Measurements from ENCODE around the gene DIABLO. TPM values are rescaled to one million over a fixed set of nuclear protein-coding genes. Genes with fewer than 3 reads are reported as not detected.

DIABLO gene
- total and polyA plus RNA-seq, 4 donors = 37.5 to 46.8 (median 42.3) TPM

- TF ChIP-seq CTCF (IDR thresholded peaks at IDR 0.05; ENCODE audit: control extremely low read depth, extremely low read depth) = no peak
- DNase-seq = no peak
- no peaks in the 10 kb centered on the region for H3K9me3 ChIP-seq (ENCODE audit: control insufficient read depth in 4 of 4, insufficient read depth in 3 of 4, low read length in 3 of 4)
- H3K27ac ChIP-seq (ENCODE audit: low read depth in 1 of 2, low read length in 1 of 2) = no peak overlapping the region
- no peak overlapping the region for H3K4me3 ChIP-seq
- no peaks in the 10 kb centered on the region for H3K27me3 ChIP-seq (ENCODE audit: control insufficient read depth in 3 of 3, insufficient read depth in 3 of 3, low read length in 2 of 3)
- WGBS, 2 donors = 87 to 88% methylated on average over 17 of the region's 17 CpGs
- ATAC-seq (ENCODE audit: insufficient read depth, low FRiP score) = no peak
- peaks cover 5 to 21% (median 9%) of the 10 kb centered on the region in 5 donors for H3K4me1 ChIP-seq (ENCODE audit: control insufficient read depth in 5 of 5, insufficient read depth in 5 of 5, low read length in 5 of 5)
- H3K36me3 ChIP-seq (ENCODE audit: control insufficient read depth in 4 of 4, insufficient read depth in 4 of 4, low read length in 4 of 4) = peaks cover 9 to 34% (median 15%) of the 10 kb centered on the region in 4 donors
- H3K9ac ChIP-seq (ENCODE audit: insufficient read depth in 1 of 2, low read length in 2 of 2) = no peak overlapping the region
These were observed 1.5 kb upstream of the DIABLO start for GRCh38 chr12:122227341-122227740.

GRCh38 chr12:122226366-122227125 lies 694 bp upstream of the DIABLO start:
- Histone ChIP-seq H3K4me3 (peak overlapping the region; percentile 43), H3K27me3 (ENCODE audit: control insufficient read depth in 3 of 3, insufficient read depth in 3 of 3, low read length in 2 of 3) (no peaks in the 10 kb centered on the region), H3K9ac (ENCODE audit: insufficient read depth in 1 of 2, low read length in 2 of 2) (no peak overlapping the region), H3K27ac (ENCODE audit: low read depth in 1 of 2, low read length in 1 of 2) (peak overlapping the region in 1 of 2 donors; percentile 45), H3K9me3 (ENCODE audit: control insufficient read depth in 4 of 4, insufficient read depth in 3 of 4, low read length in 3 of 4) (no peaks in the 10 kb centered on the region), H3K4me1 (ENCODE audit: control insufficient read depth in 5 of 5, insufficient read depth in 5 of 5, low read length in 5 of 5) (peaks cover 5 to 21% (median 9%) of the 10 kb centered on the region in 5 donors), H3K36me3 (ENCODE audit: control insufficient read depth in 4 of 4, insufficient read depth in 4 of 4, low read length in 4 of 4) (peaks cover 4 to 35% (median 15%) of the 10 kb centered on the region in 4 donors)
- no peak for ATAC-seq (ENCODE audit: insufficient read depth, low FRiP score)
- WGBS, 2 donors = 7 to 10% methylated on average over 41 to 55 of the region's 55 CpGs
- no peak for TF ChIP-seq CTCF (IDR thresholded peaks at IDR 0.05; ENCODE audit: control extremely low read depth, extremely low read depth)
- DNase-seq = no peak

GRCh38 chr12:122216445-122216844 lies 9.4 kb downstream of the DIABLO start:
- Histone ChIP-seq H3K36me3 (ENCODE audit: control insufficient read depth in 4 of 4, insufficient read depth in 4 of 4, low read length in 4 of 4) (peaks cover 23 to 54% (median 38%) of the 10 kb centered on the region in 4 donors), H3K9ac (ENCODE audit: insufficient read depth in 1 of 2, low read length in 2 of 2) (no peak overlapping the region), H3K27me3 (ENCODE audit: control insufficient read depth in 3 of 3, insufficient read depth in 3 of 3, low read length in 2 of 3) (no peaks in the 10 kb centered on the region), H3K9me3 (ENCODE audit: control insufficient read depth in 4 of 4, insufficient read depth in 3 of 4, low read length in 3 of 4) (peaks cover 0 to 2% (median 0%) of the 10 kb centered on the region in 4 donors), H3K27ac (ENCODE audit: low read depth in 1 of 2, low read length in 1 of 2) (no peak overlapping the region), H3K4me3 (no peak overlapping the region), H3K4me1 (ENCODE audit: control insufficient read depth in 5 of 5, insufficient read depth in 5 of 5, low read length in 5 of 5) (no peaks in the 10 kb centered on the region)
- DNase-seq (no peak), ATAC-seq (ENCODE audit: insufficient read depth, low FRiP score) (no peak)
- WGBS, 2 donors = 96 to 100% methylated on average over 1 of the region's 1 CpG
- no peak for TF ChIP-seq CTCF (IDR thresholded peaks at IDR 0.05; ENCODE audit: control extremely low read depth, extremely low read depth)
